C1 segment of cervical spinal cord (tissue), 14 donors: Measurements from ENCODE around the gene EXD2.
A peak's percentile ranks its signal among the peaks of the same experiment; 100 is the strongest.
"Not testable (repeated sequence)": the region's sequence is repeated elsewhere in the genome, so short reads cannot be mapped to it uniquely, and the experiment has no call there.

Experiments
- DNase-seq, 14 donors: peaks; one replicate each; lab custom pipeline; 2025; lab: John Stamatoyannopoulos, UW

Gene EXD2

DNA sequence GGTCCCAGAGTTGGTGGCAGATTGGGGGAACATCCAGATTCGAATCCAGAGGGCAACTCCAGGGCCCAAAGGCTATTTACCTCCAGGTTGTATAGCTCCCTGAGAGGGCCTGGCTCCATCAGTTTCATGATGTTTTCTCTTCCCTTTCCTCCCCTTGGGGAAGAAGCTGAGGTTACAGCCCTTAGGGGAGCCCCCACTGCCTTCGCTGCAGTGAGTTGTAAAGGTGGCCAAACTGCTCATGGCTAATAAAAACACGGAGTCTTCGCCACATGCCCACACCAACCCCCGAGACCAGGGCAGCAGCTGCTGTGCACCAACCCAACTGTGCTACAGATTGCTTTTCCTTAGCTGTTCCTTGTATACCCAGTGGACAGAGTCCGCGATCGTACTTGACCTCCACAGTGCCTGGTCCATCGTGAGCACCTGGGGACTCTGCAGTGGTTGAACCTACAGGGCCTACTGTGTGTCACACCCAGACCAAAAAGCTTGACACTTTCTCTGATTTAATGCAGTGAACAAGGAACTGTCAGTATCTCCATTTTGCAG lies 89.5 kb downstream of the EXD2 start:
- DNase-seq = no peak

DNA sequence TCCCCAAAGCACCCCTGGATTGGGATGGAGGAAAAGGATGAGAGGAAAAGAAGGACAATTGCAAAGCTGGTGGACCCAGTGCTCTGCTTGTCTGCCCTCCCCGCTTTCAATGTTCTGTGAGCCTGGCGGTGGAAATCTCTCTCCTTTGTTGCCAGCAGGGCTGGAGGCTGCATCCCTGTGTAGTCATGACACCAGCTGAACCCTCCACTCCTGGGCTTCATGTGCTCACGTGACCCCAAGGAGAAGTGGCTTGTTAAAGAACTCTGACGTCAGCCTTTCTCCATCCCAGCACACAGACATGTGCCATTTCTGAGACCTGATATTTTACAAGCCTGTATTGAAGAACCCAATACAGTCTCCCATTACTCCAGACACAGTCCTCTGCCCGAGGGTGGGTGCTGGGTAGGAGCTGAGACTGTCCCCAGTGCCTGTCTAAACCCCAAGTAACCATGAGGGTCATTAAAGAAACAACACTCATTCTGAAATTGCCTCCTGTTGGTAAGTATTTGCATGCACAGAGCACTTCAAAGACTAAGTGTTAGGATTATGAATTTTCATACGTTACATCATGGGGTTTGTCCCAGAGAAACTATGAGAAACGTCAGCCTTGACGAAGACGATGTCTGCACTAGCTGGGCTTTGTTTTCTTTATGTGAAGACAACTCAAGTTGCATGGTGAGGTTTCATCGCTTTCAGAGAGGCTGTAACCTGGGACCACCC lies 90.3 kb downstream of the EXD2 start:
- no peak for DNase-seq

DNA sequence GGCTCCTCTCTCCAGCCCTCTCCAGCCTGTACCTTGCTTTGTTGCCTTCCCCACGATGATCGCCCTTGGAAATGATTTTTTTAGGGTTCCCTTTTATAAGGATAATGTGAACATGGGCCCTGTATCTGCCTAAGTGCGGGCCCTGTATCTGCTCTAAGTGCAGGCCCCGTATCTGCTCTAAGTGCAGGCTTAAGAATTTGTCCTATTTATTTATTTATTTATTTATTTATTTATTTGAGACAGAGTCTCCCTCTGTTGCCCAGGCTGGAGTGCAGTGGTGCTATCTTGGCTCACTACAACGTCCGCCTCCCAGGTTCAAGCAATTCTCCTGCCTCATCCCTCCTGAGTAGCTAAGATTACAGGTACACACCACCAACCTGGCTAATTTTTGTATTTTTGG lies 91.2 kb downstream of the EXD2 start:
- no peak for DNase-seq

DNA sequence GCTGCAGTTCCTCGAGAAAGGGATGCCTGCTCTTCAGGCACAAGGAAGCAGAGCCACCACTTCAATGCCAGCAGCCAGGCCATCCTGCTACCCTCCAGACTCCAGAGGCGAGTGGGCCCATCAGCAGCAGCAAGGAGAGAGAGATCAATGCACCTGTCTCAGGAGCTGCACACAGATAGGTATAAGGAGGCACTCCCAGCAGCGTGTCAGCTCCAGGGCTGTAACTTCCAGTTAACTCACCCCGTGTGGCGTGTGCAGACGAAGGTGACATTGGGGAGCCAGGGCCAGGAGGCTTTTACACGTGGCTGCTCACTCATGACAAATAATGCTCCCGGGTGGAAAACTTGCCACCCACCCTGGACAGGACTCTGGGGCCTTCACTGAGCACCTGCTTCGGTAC lies 92.9 kb downstream of the EXD2 start:
- DNase-seq = no peak

DNA sequence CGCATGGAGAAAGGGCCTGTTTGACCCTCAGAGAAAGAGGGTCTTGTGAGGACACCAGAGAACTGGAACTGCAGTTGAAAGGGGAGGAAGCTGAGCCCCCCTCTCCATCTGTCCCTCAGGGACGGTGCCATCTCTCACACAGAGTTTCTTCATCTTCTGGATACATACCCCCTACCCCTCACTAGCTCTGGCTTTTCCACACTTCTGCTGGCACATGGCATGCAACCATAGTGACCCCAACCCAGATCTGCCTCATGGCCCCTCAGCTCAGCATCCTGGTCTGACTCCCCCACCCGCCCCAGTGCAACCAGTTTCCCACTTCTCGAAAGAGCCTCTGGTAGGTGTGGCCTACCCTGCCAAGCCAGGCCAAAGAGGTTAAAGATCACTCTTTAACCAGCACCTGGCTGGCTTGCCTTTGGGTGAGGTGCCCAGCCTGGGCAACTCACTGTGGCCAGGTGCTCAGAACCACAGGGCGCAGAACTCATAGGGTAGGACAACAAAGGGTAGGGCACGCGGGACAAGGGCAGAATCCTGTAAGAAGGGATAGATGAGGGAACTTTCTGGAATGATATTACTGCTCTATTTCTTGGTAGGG lies 94.5 kb downstream of the EXD2 start:
- no peak for DNase-seq

DNA sequence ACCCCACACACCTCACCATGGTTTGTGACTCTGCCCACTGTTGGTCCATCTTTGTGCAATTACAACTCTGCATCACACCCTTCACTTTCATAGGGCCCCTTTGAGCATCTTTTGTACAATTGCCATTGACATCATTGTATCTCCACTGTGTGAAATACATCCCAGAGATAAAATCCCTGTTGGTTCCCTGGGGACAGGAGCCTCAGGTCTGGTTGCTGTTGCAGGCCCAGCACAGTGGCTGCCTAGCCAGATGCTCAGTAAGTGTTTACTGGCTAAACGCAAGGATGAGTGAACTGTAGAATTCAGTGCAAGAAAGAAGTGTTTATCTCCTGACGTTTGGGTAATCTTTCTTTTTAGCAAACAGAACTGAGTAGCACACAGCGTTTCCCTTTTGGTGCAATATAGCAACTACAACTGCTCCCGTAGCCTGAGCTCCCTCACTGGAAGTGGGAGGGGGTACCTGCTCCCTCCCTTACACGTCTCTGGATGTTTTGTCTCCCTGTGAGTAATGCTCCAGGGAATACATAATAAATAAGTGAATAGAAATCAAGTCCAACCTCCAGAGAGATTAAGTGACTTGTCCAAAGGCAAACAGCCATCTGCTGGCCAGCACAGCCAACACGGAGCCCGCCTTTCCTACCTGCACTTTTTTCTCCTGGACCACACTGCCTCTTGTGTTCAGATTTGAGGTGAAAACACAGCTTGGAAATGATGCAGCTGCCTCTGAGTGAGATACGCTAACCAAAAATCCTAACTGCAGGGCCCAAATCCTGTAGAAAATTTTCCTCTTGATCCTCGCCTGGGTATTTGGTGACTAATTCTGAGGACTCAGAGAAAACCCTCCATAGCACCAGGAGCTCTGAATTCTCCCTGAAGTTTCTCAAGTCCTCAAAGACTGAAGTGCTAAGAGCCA lies 96.1 kb downstream of the EXD2 start:
- peak in 1 of 14 donors; percentile 44 for DNase-seq

DNA sequence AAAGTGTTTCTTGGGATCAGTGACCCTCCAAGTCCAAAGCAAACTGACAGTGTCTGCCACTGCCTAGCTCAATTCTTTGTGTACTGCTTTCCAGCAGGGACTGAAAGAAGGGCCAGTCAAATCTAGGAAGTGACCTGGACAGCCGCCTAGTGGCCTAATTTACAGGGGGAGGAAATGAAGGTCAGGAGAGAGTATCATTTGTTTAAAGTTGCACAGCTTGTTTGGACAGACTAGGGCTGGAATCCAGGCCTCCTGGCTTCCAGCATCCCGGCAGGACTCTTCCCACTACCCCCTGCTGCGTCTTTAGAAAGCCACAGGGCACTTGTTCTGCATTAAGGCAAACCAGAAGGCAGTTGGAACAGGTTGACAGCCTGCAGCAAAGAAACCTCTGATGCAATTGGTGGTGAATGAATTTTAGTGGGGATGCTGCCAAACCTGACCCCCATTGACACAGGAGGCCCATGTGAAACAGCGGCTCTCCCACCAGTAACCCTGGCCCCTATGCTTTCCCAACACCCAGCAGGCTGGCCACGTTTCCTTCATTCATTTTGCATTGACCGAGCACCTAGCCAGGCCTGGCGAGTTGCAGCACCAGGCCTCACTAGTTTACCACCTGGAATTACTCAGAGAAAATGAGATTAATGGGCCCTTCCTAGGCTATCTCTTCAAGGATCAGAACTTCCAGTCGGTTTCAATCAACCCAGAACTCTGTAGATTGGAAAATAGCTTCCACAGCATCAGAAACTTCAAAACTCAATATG lies 96.9 kb downstream of the EXD2 start:
- peak in 10 of 14 donors; percentile 5 to 87 (median 47) for DNase-seq

DNA sequence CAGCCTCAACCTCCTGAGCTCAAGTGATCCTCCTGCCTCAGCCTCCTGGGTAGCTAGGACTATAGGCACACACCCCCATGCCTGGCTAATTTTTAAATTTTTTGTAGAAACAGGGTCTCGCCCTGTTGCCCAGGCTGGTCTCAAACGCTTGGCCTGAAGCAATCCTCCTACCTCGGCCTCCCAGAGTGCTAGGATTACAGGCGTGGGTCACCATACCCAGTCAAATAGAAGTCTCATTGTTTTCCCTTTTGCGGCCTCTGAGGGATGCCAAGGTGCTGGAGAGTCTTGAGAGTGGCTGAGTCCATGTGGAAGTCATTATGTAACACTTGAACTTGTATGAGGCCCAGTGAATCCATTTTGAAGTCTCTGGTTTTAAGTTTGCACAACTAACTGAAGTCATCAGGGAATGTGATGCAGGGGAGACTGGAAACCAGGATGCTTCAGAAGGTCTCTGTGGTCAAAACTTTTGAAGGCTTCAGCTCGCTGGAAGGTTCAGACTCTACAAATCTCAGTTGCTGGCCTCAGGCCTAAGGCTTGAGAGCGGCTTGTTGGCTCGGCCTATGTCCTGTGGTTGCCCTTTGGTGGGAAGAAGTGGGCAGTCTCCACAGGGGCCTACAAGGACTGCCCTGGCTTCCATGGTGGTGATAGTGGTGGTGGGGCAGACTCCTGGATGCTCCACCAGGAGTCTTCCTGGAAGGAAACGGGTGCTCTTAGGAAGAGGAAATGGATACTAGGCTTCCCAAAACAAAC lies 97.8 kb downstream of the EXD2 start:
- no peak for DNase-seq

DNA sequence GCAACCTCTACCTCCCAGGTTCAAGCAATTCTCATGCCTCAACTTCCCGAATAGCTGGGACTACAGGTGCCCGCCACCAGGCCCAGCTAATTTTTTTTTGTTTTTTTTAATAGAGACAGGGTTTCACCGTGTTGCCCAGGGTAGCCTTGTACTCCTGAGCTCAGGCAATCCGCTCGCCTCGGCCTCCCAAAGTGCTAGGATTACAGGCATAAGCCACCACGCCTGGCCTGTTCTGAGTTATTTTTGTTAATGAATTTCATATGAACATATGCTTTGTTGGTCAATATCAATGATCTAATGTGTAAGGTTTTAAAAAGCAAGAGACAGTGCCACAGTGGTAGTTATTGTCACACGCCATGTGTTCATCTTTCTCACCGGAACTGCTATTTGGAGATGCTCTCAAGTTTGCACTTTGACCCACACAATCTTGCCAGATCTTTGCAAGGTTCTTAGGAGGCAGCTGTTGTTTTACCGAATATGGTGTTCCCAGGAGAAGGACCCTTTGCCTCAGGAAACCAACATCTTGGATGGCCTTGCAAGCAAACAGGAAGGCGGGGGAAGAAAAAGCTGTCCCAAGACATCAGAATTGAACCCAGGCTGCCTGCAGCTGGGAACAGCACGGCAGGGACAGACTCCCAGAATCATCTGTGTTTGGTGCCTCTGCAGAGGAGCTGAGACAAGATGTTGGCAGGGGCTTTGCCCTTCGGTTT lies 98.7 kb downstream of the EXD2 start:
- no peak for DNase-seq

DNA sequence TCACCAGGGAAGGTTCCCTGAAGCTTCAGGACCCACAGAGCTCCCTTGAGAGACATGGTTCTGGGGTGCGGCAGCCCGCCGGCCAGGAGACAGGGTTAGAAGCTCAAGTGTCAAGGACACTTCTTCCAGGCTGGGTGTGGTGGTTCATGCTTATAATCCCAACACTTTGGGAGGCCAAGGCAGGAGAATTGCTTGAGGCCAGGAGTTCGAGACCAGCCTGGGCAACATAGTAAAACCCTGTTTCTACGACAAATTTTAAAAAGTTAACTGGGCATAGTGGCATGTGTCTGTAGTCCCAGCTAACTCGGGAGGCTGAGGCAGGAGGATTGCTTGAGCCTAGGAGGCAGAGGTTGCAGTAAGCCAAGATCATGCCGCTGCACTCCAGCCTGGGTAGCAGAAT lies 99.6 kb downstream of the EXD2 start:
- DNase-seq = not testable (repeated sequence)

DNA sequence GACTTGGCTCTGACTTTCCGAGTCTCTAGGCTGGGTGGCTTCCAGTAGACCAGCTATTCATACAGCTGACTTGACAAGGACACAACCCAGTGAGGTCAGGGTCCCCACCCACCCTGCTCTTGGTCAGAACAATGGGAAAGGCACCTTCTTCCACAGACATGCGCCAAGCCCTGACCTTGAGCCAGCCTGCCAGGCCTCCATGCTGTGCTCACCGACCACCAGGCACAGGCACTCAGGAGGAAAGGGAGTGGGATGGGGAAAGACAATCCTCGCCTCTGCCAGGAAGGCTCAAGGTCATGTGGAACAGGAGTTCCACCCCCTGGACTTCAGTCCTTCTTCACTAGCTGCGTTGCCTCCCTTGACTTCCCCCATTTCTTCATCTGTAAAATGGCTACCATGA lies 100.1 kb downstream of the EXD2 start:
- DNase-seq = no peak

DNA sequence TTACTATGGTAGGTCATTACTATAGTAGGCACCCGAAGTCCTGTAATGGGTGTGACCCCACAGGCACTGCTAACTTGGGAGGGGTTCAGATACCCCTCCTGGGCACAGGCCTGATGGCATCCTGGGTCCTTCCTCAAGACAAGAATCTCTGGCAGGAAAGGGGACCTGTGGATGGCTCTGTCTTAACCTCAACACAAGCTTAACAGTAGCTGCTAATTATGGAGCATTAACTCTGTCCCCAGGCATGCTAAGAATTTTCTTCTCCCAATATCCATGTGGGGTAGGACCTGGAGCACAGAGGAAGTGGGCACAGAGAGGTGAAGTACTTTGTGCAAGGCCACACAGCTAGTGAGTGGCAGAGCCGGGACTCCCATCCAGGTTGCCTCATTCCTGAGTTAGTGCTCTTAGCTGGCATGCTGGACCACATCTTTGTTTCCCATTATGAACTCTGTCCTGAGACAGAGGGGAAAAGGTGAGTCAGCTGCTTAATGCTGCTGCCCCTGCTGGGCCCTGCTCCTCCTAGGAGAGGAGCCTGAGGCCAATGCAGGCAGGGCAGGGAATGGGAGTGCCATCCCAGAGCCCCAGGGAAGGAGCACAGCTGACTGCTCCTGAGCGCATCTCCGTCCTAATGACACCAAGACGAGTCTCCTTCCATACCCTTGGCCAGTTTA lies 100.7 kb downstream of the EXD2 start:
- DNase-seq = no peak
